HEK293T (cell line): ENCODE results near the gene LRP1B.

ENCODE experiments used
- ELF4 ChIP-seq: fragments of 450-650 bp; IDR thresholded peaks from 2 replicates; pipeline ENCODE4 v1.6.1; 2017; ENCODE audit warnings: antibody characterized with exemption
- FOXM1 ChIP-seq: fragments of 450-650 bp; IDR thresholded peaks from 2 replicates; pipeline ENCODE4 v1.6.1; 2017; ENCODE audit warnings: mild to moderate bottlenecking, borderline replicate concordance
- HDGF ChIP-seq: fragments of 450-650 bp; IDR thresholded peaks from 2 replicates; pipeline ENCODE4 v1.6.1; 2017; ENCODE audit warnings: antibody characterized with exemption, borderline replicate concordance
- NFRKB ChIP-seq: fragments of 450-650 bp; IDR thresholded peaks from 2 replicates; pipeline ENCODE4 v1.6.1; 2016; ENCODE audit warnings: mild to moderate bottlenecking, moderate library complexity
- SP1 ChIP-seq: fragments of 450-650 bp; IDR thresholded peaks from 2 replicates; pipeline ENCODE4 v1.6.1; 2017

DNA sequence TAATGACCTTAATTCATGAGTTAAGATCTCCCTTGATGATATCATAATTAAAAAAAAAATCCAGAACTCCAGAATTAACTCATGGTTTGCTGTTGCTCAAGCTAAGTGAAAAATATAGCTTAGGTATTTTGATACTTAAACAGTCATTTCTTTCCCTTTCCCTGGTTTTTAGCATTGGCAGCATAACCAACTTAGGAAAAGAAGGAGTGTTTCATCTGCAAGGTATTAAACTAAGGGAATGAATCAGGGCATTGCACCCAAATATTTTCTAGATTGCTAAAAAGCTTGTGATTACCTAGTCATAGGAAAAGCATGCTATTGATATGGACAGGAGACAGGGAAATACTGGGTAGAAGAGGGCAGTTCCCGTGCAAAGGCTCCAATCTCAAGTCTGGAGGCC is 207.2 kb downstream of the LRP1B start:
- TF ChIP-seq NFRKB (no peak), HDGF (no peak), ELF4 (no peak), SP1 (no peak), FOXM1 (no peak)
